Measurements from ENCODE around the gene NELL2.

The NELL2 gene

DNA sequence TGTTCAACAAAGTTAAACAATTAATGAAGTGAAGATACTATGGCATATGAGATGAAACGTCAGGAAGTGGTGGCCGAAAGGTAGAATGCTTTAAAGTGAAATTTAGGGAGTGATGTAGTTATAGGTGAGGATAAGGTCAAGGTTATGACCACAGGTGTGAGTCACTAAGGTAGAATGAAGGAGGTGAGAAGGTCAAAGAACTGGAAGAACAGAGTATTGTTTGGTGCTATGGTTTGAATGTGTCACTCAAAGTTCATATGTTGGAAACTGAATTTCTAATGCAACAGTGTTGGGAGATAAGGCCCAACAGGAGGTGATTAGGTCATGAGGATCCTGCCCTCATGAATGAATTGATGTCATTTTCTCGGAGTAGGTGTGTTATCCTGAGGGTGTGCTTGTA, 293.6 kb downstream of the NELL2 start:
- no peak overlapping the region for H4K12ac ChIP-seq (ENCODE audit: low read depth, low read length)
- H3K9me3 ChIP-seq (ENCODE audit: insufficient read depth, low read depth, low read length), result no peaks in the 10 kb centered on the region
- H3K4me3 ChIP-seq (ENCODE audit: low read depth, low read length), result no peak overlapping the region
- no peak overlapping the region for H2BK120ac ChIP-seq (ENCODE audit: insufficient read depth, low read length, poor library complexity)
- no peak overlapping the region for H3K23ac ChIP-seq (ENCODE audit: low read length)
- H2BK5ac ChIP-seq (ENCODE audit: low read depth, low read length, poor library complexity), result no peak overlapping the region
- H3K27me3 ChIP-seq (ENCODE audit: insufficient read depth, low read length), result no peaks in the 10 kb centered on the region
- H2BK12ac ChIP-seq (ENCODE audit: low read length), result no peak overlapping the region
- H3K36me3 ChIP-seq (ENCODE audit: control insufficient read depth in 1 of 2, insufficient read depth in 2 of 2, low read length in 2 of 2), result no peaks in the 10 kb centered on the region
- no peak overlapping the region for H4K8ac ChIP-seq (ENCODE audit: low read depth, low read length)
- H4K91ac ChIP-seq (ENCODE audit: low read depth, low read length), result no peak overlapping the region
- no CpG with 5 or more reads among the region's 3 CpGs for WGBS (ENCODE audit: extremely low coverage, insufficient coverage, insufficient read length)
- no peaks in the 10 kb centered on the region for H3K79me2 ChIP-seq (ENCODE audit: control insufficient read depth, insufficient read depth, low read length, poor library complexity)
- no peak overlapping the region for H3K18ac ChIP-seq (ENCODE audit: low read length)
- no peak overlapping the region for H3K14ac ChIP-seq (ENCODE audit: low read length)
- no peak overlapping the region for H3K9ac ChIP-seq (ENCODE audit: low read length)
- no peak overlapping the region for H2AK5ac ChIP-seq (ENCODE audit: low read length)
- no peaks in the 10 kb centered on the region for H3K4me1 ChIP-seq (ENCODE audit: control insufficient read depth in 1 of 2, insufficient read depth in 2 of 2, low read length in 2 of 2)
- H2AFZ ChIP-seq (ENCODE audit: insufficient read depth, low read length, poor library complexity), result no peak overlapping the region
- no peak overlapping the region for H3K27ac ChIP-seq (ENCODE audit: low read depth, low read length)
- no peak overlapping the region for H3K4me2 ChIP-seq (ENCODE audit: low read length)
- DNase-seq, result no peak
- H3K79me1 ChIP-seq (ENCODE audit: low read length), result no peaks in the 10 kb centered on the region
- H3K4ac ChIP-seq (ENCODE audit: low read depth, low read length), result no peak overlapping the region

DNA sequence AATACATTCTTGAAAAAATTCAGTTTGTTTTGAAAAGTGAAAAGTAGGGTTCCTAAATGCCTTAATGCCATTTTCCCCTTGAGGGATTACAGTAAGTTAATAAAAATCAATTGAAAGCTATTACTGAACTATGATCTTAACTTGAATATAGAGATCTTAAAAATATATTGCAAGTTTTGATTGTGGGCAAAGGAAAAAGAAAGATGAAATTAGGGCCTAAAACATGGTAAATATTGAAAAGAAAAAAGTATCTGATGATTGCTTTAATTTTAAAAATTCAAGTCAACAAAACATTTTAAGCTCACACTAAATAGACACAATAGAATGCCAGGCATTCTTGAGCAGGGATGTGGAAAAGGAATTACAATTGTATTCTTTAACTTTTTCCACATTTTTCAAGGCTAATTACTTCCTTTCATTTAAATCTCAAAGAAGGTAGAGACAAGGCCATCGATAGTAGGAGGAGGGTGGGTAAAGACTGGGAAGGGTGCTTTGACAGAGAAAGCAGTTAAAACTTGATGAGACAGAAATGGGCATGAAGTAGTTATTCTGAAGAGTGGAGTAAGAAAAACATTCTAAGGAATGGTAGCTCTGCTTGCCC, 294.4 kb downstream of the NELL2 start:
- Histone ChIP-seq H3K79me2 (ENCODE audit: control insufficient read depth, insufficient read depth, low read length, poor library complexity) (no peaks in the 10 kb centered on the region), H4K8ac (ENCODE audit: low read depth, low read length) (no peak overlapping the region), H2AFZ (ENCODE audit: insufficient read depth, low read length, poor library complexity) (no peak overlapping the region), H3K36me3 (ENCODE audit: control insufficient read depth in 1 of 2, insufficient read depth in 2 of 2, low read length in 2 of 2) (no peaks in the 10 kb centered on the region), H3K18ac (ENCODE audit: low read length) (no peak overlapping the region), H3K4me3 (ENCODE audit: low read depth, low read length) (no peak overlapping the region), H3K9ac (ENCODE audit: low read length) (no peak overlapping the region), H4K91ac (ENCODE audit: low read depth, low read length) (no peak overlapping the region), H3K4me2 (ENCODE audit: low read length) (no peak overlapping the region), H3K4me1 (ENCODE audit: control insufficient read depth in 1 of 2, insufficient read depth in 2 of 2, low read length in 2 of 2) (no peaks in the 10 kb centered on the region), H2BK5ac (ENCODE audit: low read depth, low read length, poor library complexity) (no peak overlapping the region), H3K27ac (ENCODE audit: low read depth, low read length) (no peak overlapping the region), H3K14ac (ENCODE audit: low read length) (no peak overlapping the region), H2AK5ac (ENCODE audit: low read length) (no peak overlapping the region), H3K79me1 (ENCODE audit: low read length) (no peaks in the 10 kb centered on the region), H3K4ac (ENCODE audit: low read depth, low read length) (no peak overlapping the region), H4K12ac (ENCODE audit: low read depth, low read length) (no peak overlapping the region), H2BK120ac (ENCODE audit: insufficient read depth, low read length, poor library complexity) (no peak overlapping the region), H3K27me3 (ENCODE audit: insufficient read depth, low read length) (no peaks in the 10 kb centered on the region), H3K9me3 (ENCODE audit: insufficient read depth, low read depth, low read length) (no peaks in the 10 kb centered on the region), H3K23ac (ENCODE audit: low read length) (no peak overlapping the region), H2BK12ac (ENCODE audit: low read length) (no peak overlapping the region)
- no CpG with 5 or more reads among the region's 1 CpG for WGBS (ENCODE audit: extremely low coverage, insufficient coverage, insufficient read length)
- no peak for DNase-seq

DNA sequence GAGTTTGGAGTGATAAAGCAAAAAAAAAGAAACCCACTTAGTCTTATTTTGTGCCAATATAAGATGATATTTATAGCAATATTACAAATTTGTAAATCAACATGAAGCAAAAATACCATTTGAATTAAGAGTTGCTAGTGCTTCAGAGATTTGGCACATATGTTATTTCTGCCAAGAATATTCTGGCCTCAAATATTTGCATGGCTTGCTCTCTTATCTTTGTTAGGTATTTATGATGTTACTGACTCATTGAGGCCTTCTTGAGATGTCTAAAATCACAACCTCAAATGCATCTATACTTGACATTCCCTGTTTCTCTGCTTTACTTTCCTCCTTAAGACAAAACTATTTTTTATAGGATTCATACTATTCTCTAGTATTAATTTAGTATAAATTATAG, 301.5 kb downstream of the NELL2 start:
- Histone ChIP-seq H2AFZ (ENCODE audit: insufficient read depth, low read length, poor library complexity) (no peak overlapping the region), H4K8ac (ENCODE audit: low read depth, low read length) (no peak overlapping the region), H2BK5ac (ENCODE audit: low read depth, low read length, poor library complexity) (no peak overlapping the region), H3K79me2 (ENCODE audit: control insufficient read depth, insufficient read depth, low read length, poor library complexity) (no peaks in the 10 kb centered on the region), H2BK120ac (ENCODE audit: insufficient read depth, low read length, poor library complexity) (no peak overlapping the region), H4K12ac (ENCODE audit: low read depth, low read length) (no peak overlapping the region), H3K23ac (ENCODE audit: low read length) (no peak overlapping the region), H3K4me3 (ENCODE audit: low read depth, low read length) (no peak overlapping the region), H3K9ac (ENCODE audit: low read length) (no peak overlapping the region), H3K36me3 (ENCODE audit: control insufficient read depth in 1 of 2, insufficient read depth in 2 of 2, low read length in 2 of 2) (no peaks in the 10 kb centered on the region), H3K4me2 (ENCODE audit: low read length) (no peak overlapping the region), H3K14ac (ENCODE audit: low read length) (no peak overlapping the region), H2AK5ac (ENCODE audit: low read length) (no peak overlapping the region), H3K9me3 (ENCODE audit: insufficient read depth, low read depth, low read length) (no peaks in the 10 kb centered on the region), H3K27me3 (ENCODE audit: insufficient read depth, low read length) (no peaks in the 10 kb centered on the region), H3K79me1 (ENCODE audit: low read length) (no peaks in the 10 kb centered on the region), H4K91ac (ENCODE audit: low read depth, low read length) (no peak overlapping the region), H3K18ac (ENCODE audit: low read length) (no peak overlapping the region), H3K27ac (ENCODE audit: low read depth, low read length) (no peak overlapping the region), H3K4ac (ENCODE audit: low read depth, low read length) (no peak overlapping the region), H3K4me1 (ENCODE audit: control insufficient read depth in 1 of 2, insufficient read depth in 2 of 2, low read length in 2 of 2) (no peaks in the 10 kb centered on the region), H2BK12ac (ENCODE audit: low read length) (no peak overlapping the region)
- DNase-seq, result peak in 1 of 2 donors; percentile 34

DNA sequence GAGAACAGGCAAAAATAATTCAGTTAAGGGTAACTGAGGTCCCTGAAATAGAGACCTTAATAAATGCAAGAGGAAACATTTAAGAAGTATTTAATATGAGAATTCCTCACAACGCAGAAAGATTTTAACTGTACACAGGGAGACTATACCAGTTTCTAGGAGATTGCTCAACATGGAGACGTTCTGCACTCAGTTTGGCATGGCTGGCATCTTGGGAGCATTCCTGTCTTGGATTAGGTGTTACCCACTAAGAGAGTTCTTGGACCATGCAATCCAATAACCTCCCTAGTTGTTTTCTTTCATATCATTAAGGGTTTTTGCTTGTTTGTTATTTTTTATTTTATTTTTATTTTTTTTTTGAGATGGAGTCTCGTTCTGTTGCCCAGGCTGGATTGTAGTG, 302.4 kb downstream of the NELL2 start:
- no peak overlapping the region for H3K27ac ChIP-seq (ENCODE audit: low read depth, low read length)
- peak in 1 of 2 donors; percentile 54 for DNase-seq
- no peak overlapping the region for H3K9ac ChIP-seq (ENCODE audit: low read length)
- no peaks in the 10 kb centered on the region for H3K4me1 ChIP-seq (ENCODE audit: control insufficient read depth in 1 of 2, insufficient read depth in 2 of 2, low read length in 2 of 2)
- no peaks in the 10 kb centered on the region for H3K36me3 ChIP-seq (ENCODE audit: control insufficient read depth in 1 of 2, insufficient read depth in 2 of 2, low read length in 2 of 2)
- no CpG with 5 or more reads among the region's 3 CpGs for WGBS (ENCODE audit: extremely low coverage, insufficient coverage, insufficient read length)
- H3K79me1 ChIP-seq (ENCODE audit: low read length), result no peaks in the 10 kb centered on the region
- no peak overlapping the region for H2BK12ac ChIP-seq (ENCODE audit: low read length)
- no peak overlapping the region for H3K14ac ChIP-seq (ENCODE audit: low read length)
- H3K4me3 ChIP-seq (ENCODE audit: low read depth, low read length), result no peak overlapping the region
- no peak overlapping the region for H2BK120ac ChIP-seq (ENCODE audit: insufficient read depth, low read length, poor library complexity)
- no peaks in the 10 kb centered on the region for H3K27me3 ChIP-seq (ENCODE audit: insufficient read depth, low read length)
- no peak overlapping the region for H2BK5ac ChIP-seq (ENCODE audit: low read depth, low read length, poor library complexity)
- H4K8ac ChIP-seq (ENCODE audit: low read depth, low read length), result no peak overlapping the region
- no peaks in the 10 kb centered on the region for H3K9me3 ChIP-seq (ENCODE audit: insufficient read depth, low read depth, low read length)
- H3K4ac ChIP-seq (ENCODE audit: low read depth, low read length), result no peak overlapping the region
- no peak overlapping the region for H2AK5ac ChIP-seq (ENCODE audit: low read length)
- no peaks in the 10 kb centered on the region for H3K79me2 ChIP-seq (ENCODE audit: control insufficient read depth, insufficient read depth, low read length, poor library complexity)
- no peak overlapping the region for H3K23ac ChIP-seq (ENCODE audit: low read length)
- no peak overlapping the region for H4K12ac ChIP-seq (ENCODE audit: low read depth, low read length)
- H3K18ac ChIP-seq (ENCODE audit: low read length), result no peak overlapping the region
- H3K4me2 ChIP-seq (ENCODE audit: low read length), result no peak overlapping the region
- no peak overlapping the region for H2AFZ ChIP-seq (ENCODE audit: insufficient read depth, low read length, poor library complexity)
- H4K91ac ChIP-seq (ENCODE audit: low read depth, low read length), result no peak overlapping the region

All from trophoblast cell (in vitro differentiated cells and primary cell).